GM04504 (cell line): ENCODE data around the gene TCF7L1.

Experiments used
- DNase-seq: peaks from one replicate; pipeline ENCODE4 v3.0.0-alpha.2; 2012; ENCODE audit warnings: low read depth

TCF7L1 gene

GRCh38 chr2:85230679-85231467, 97.7 kb downstream of the TCF7L1 start:
- DNase-seq: no peak

- no peak for DNase-seq
Measured at GRCh38 chr2:85231468-85231805, 98.2 kb downstream of the TCF7L1 start.

- no peak for DNase-seq
Measured at GRCh38 chr2:85231952-85232351, 98.8 kb downstream of the TCF7L1 start.

GRCh38 chr2:85234868-85235267, 101.7 kb downstream of the TCF7L1 start:
- no peak for DNase-seq

- DNase-seq: no peak
Measured at GRCh38 chr2:85235281-85235680, 102.1 kb downstream of the TCF7L1 start.

- no peak for DNase-seq
Measured at GRCh38 chr2:85236084-85236483, 102.9 kb downstream of the TCF7L1 start.

- DNase-seq: no peak
Measured at GRCh38 chr2:85237849-85238565, 104.8 kb downstream of the TCF7L1 start.

GRCh38 chr2:85238607-85239006, 105.4 kb downstream of the TCF7L1 start:
- DNase-seq: no peak

- no peak for DNase-seq
Measured at GRCh38 chr2:85239102-85239501, 105.9 kb downstream of the TCF7L1 start.

GRCh38 chr2:85240055-85240454, 106.9 kb downstream of the TCF7L1 start:
- no peak for DNase-seq

GRCh38 chr2:85242321-85242720, 109.1 kb downstream of the TCF7L1 start:
- no peak for DNase-seq

GRCh38 chr2:85243101-85244072, 110.2 kb downstream of the TCF7L1 start:
- no peak for DNase-seq

- no peak for DNase-seq
Measured at GRCh38 chr2:85244828-85245227, 111.6 kb downstream of the TCF7L1 start.

- DNase-seq: no peak
Measured at GRCh38 chr2:85245891-85246290, 112.7 kb downstream of the TCF7L1 start.

GRCh38 chr2:85246348-85246747, 113.2 kb downstream of the TCF7L1 start:
- DNase-seq: no peak

- no peak for DNase-seq
Measured at GRCh38 chr2:85247610-85248009, 114.4 kb downstream of the TCF7L1 start.

GRCh38 chr2:85248773-85249509, 115.7 kb downstream of the TCF7L1 start:
- peak; percentile 90 for DNase-seq

GRCh38 chr2:85250045-85250444, 116.9 kb downstream of the TCF7L1 start:
- no peak for DNase-seq

- no peak for DNase-seq
Measured at GRCh38 chr2:85251070-85251616, 118.0 kb downstream of the TCF7L1 start.

- no peak for DNase-seq
Measured at GRCh38 chr2:85253890-85254289, 120.7 kb downstream of the TCF7L1 start.

GRCh38 chr2:85254540-85255300, 121.5 kb downstream of the TCF7L1 start:
- no peak for DNase-seq
